ENCODE data around the gene CALML3. TPM values are rescaled to one million over a fixed set of nuclear protein-coding genes. Genes with fewer than 3 reads are reported as not detected.

The CALML3 gene
- total RNA-seq, 1 experiment from 2014 or later = not detected

DNA sequence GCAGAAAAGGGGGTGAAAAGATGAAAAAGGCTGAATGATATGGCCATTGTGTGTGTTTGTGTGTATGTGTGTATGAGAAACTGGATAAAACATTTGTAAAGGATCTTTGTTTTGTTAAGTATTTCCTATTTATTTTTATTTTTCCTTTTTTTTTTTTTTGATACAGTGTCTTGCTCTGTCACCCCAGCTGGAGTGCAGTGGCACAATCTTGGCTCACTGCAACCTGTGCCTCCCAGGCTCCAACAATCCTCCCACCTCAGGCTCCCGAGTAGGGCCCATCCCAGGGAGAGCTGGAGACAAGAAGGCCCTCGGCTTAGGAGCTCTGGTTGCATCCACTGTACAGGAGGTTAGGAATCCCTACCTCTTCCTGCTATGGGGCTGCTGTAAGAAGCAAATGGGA lies 18.5 kb upstream of the CALML3 start:
- Histone ChIP-seq H2BK120ac (ENCODE audit: low read depth, low read length, poor library complexity, severe bottlenecking) (no peak overlapping the region), H3K4ac (ENCODE audit: low read depth, low read length) (no peak overlapping the region), H2BK15ac (ENCODE audit: low read depth, low read length) (no peak overlapping the region), H3K18ac (ENCODE audit: insufficient read length, low read depth, low read length) (no peak overlapping the region), H2AFZ (ENCODE audit: low read length) (no peak overlapping the region), H3K79me2 (ENCODE audit: insufficient read depth, low read length) (no peaks in the 10 kb centered on the region), H4K91ac (ENCODE audit: insufficient read length, low read depth, low read length) (no peak overlapping the region), H3K9ac (ENCODE audit: extremely low read depth, insufficient read length, low read length) (no peak overlapping the region), H3K79me1 (ENCODE audit: insufficient read depth, low read depth, low read length, poor library complexity, severe bottlenecking) (no peaks in the 10 kb centered on the region), H4K20me1 (ENCODE audit: control insufficient read depth, insufficient read depth, insufficient read length) (no peaks in the 10 kb centered on the region), H3K27ac (ENCODE audit: insufficient read length, low read depth, low read length) (no peak overlapping the region), H3K9me3 (ENCODE audit: control insufficient read depth, low read depth, low read length) (no peaks in the 10 kb centered on the region), H3K23ac (ENCODE audit: insufficient read length, low read depth, low read length) (no peak overlapping the region), H3T11ph (ENCODE audit: low read length) (no peak overlapping the region), H3K56ac (ENCODE audit: insufficient read length, low read depth, low read length) (no peak overlapping the region), H3K27me3 (ENCODE audit: insufficient read depth, low read length) (no peaks in the 10 kb centered on the region), H2BK12ac (ENCODE audit: insufficient read length, low read depth, low read length) (no peak overlapping the region), H3K4me1 (ENCODE audit: insufficient read depth, low read length) (no peaks in the 10 kb centered on the region; the same call in 1 of the 2 replicates), H3K23me2 (ENCODE audit: insufficient read length, low read depth, low read length, poor library complexity, severe bottlenecking) (no peaks in the 10 kb centered on the region), H4K8ac (replicated peaks; ENCODE audit: insufficient read length, low read depth, low read length) (no peak overlapping the region), H3K14ac (ENCODE audit: insufficient read depth, low read length) (no peak overlapping the region), H2AK5ac (ENCODE audit: insufficient read length, low read length) (no peak overlapping the region), H2BK5ac (ENCODE audit: insufficient read length, low read length) (no peak overlapping the region), H2BK20ac (ENCODE audit: low read depth, low read length, poor library complexity, severe bottlenecking) (no peak overlapping the region), H3K4me2 (ENCODE audit: insufficient read depth, insufficient read length, low read length) (no peak overlapping the region), H4K5ac (ENCODE audit: insufficient read length, low read depth, low read length) (no peak overlapping the region)
- no peaks in the 10 kb centered on the region; the same call in none of the 2 replicates for H3K27me3 Mint-ChIP-seq (ENCODE audit: low read depth)
- no peak overlapping the region for H3K27ac Mint-ChIP-seq
- TF ChIP-seq CTCF (conservative IDR thresholded peaks at IDR 0.05) = no peak
- no peak for DNase-seq
- no peaks in the 10 kb centered on the region for H3K9me3 Mint-ChIP-seq
- H3K36me3 Mint-ChIP-seq (ENCODE audit: insufficient read depth in 1 of 3, low read depth in 3 of 3) = no peaks in the 10 kb centered on the region; a peak in 1 of 7 replicates
- no peak overlapping the region for H3K4me3 Mint-ChIP-seq
- no CpG with 5 or more reads among the region's 2 CpGs for WGBS (ENCODE audit: extremely low coverage, insufficient read length, low lambda C conversion rate)
- peaks cover 0 to 7% of the 10 kb centered on the region in 2 experiments; a peak in 2 of 4 replicates for H3K4me1 Mint-ChIP-seq

Measured in H9 (cell line).